AG09309 (cell line): Measurements from ENCODE around the gene FNDC3B.

ENCODE experiments used
- DNase-seq: peaks from one replicate; pipeline ENCODE4 v3.0.0-alpha.2; 2010; ENCODE audit warnings: low read depth
- H3K4me3 ChIP-seq: 2 replicates; pipeline ENCODE4 v1.5.1; 2011; ENCODE audit warnings: mild to moderate bottlenecking, low read depth, low read length, moderate library complexity; ENCODE audit not compliant: control insufficient read depth
- TF ChIP-seq, protein P1 (sequence below): IDR thresholded peaks from 2 replicates; pipeline ENCODE4 v1.5.1; 2011; ENCODE audit warnings: mild to moderate bottlenecking, low read depth, low read length, inconsistent platforms; ENCODE audit not compliant: insufficient read depth, control insufficient read depth; ENCODE audit errors: missing control alignments

The FNDC3B gene

DNA sequence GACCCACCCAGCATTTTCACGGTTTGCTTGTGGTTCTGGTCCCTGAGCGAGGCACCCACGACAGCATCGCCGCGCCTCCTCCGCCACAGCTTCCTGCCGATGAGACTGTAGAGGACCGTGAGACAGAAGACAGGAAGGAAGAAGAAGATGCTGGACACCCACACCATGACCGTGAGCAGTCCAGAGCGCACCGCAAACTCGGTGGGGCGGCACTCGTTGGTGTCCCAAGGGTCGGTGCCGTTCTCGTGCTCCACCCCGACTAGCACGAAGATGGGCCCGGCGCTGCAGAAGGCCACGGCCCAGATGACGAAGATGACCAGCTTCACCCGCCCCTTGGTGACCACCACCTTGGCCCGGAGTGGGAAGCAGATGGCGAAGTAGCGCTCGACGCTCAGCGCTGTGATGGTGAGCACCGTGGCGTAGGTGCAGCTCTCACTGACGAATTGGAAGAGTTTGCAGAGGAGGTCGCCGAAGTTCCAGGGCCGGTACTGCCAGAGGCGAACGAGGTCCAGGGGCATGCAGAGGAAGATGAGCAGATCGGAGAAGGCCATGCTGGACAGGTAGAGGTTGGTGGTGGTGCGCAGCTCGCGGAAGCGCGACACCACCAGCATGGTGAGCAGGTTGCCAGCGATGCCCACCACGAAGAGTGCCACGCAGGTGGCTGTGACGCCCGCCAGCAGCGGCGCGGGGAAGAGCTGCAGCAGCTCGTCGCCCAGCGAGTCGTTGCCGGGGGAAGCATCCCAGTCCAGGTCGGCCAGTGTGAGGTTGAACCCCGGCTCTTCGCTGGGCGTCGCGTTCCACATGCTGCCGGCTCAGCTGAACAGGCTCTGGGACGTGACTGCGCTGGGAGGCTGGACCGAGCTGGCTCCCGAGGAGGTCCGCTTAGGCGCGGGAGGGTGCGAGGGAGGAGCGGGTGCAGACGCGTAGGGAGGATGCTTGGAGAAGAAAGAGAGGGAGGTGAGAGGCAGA, 408.5 kb downstream of the FNDC3B start, which contains the start of gene GHSR:
TSS of gene GHSR (minus strand) at position 846 of the 969 bp plus-strand sequence. CDS start at position 803, 43 bp downstream.
- no peak for DNase-seq
- no peak within 1 kb of the TSS for H3K4me3 ChIP-seq
- TF ChIP-seq, protein P1, sequence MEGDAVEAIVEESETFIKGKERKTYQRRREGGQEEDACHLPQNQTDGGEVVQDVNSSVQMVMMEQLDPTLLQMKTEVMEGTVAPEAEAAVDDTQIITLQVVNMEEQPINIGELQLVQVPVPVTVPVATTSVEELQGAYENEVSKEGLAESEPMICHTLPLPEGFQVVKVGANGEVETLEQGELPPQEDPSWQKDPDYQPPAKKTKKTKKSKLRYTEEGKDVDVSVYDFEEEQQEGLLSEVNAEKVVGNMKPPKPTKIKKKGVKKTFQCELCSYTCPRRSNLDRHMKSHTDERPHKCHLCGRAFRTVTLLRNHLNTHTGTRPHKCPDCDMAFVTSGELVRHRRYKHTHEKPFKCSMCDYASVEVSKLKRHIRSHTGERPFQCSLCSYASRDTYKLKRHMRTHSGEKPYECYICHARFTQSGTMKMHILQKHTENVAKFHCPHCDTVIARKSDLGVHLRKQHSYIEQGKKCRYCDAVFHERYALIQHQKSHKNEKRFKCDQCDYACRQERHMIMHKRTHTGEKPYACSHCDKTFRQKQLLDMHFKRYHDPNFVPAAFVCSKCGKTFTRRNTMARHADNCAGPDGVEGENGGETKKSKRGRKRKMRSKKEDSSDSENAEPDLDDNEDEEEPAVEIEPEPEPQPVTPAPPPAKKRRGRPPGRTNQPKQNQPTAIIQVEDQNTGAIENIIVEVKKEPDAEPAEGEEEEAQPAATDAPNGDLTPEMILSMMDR: no peak

DNA sequence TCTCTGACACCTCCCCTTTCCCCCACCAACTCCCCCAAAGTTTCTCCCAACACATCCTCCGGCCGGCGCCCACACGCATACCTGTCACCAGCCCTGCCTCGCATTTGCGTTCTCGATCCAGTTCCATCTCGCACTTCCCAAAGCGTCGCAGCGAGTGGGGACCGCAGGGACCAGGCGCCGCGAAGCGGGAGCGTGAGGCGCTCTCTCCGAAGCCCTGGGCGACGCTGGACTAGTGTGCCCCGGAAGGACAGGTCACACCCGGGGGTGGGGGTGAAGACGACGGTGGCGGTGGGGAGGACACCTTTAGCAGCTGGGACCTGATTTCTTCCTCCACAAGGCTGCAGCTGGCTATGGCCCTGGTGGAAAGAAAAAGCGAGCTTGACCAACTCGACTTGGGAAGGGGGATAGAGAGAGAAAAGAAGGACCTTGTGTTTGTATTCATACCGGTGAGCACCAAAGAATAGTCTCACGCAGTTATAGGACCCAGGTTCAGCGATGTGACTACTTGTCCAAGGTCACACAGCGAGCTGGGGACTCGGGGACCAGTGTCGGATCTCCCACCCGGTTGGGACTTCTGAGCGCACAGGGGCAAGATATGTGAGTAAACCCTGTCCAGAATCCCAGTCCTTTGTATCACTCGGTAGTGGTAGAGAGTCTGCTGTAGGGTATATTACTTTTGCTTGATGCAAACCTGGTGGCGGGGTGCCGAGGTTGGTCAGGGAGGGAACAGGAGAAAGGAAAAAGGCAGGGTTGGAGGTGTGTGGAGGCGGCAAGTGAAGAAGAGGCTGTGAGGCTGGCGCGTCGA, 409.5 kb downstream of the FNDC3B start:
- TF ChIP-seq, protein P1: no peak
- no peak overlapping the region for H3K4me3 ChIP-seq
- no peak for DNase-seq

DNA sequence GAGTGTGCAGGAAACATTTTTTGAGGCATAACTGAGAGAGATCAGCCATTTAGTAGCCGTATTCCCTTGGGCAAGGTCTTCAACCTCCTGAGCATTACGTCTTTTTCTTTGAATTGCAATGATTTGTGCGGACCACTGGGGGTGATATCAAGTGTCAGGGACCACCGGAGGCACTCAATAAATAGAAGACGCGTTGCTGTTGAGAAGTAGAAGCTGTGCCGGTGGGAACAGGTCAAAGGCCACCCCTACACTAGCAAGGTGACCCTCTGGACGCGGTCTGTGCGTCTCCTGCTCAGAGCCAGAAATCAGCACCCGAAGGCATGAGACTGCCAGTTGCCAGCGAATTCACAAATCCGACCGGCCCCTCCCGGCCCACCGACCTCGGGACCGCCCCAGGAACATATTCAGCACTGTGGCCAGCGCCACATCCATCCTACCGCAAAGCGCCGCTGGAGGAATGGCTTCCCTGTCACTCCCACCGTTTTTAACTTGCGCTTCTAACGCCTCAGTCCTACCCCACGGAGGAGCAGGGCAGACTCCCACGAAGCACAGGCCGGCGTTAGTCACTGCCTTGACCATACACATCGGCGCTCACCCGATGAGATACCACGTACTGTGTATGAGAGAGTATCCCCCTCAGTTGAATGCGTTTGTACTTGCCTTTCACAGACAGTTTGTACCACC, 410.2 kb downstream of the FNDC3B start:
- TF ChIP-seq, protein P1: no peak
- no peak for DNase-seq
- no peak overlapping the region for H3K4me3 ChIP-seq
